HT1080 (cell line): ENCODE measurements around the gene KCNH3. TPM values are rescaled to one million over a fixed set of nuclear protein-coding genes. Genes with fewer than 3 reads are reported as not detected.
"Not testable (repeated sequence)": the region's sequence is repeated elsewhere in the genome, so short reads cannot be mapped to it uniquely, and the experiment has no call there.

Experiments used
- DNase-seq: peaks from one replicate; pipeline ENCODE4 v3.0.0-alpha.2; 2015; ENCODE audit warnings: low read depth
- polyA plus RNA-seq, 2 experiments: library from polyadenylated mRNA; depleted of rRNA; stranded (reverse); fragments of >200 nt; gene quantifications; 2 replicates each; pipeline ENCODE4 v1.2.3, GENCODE V29; 2015
- total RNA-seq: library from RNA; depleted of rRNA; stranded (reverse); fragments of >200 nt; shearing (Covaris generic); gene quantifications from 2 replicates; pipeline ENCODE4 v1.2.3, GENCODE V29; 2014; rRNA removed

KCNH3 gene
- total RNA-seq = 4.7 and 5.2 TPM in 2 replicates
- 4.5 and 4.8 TPM in 2 replicates for polyA plus RNA-seq (2015; cell fraction: cytosol; rRNA removed)
- 6.8 and 7.4 TPM in 2 replicates for polyA plus RNA-seq (2015; cell fraction: nucleus; rRNA removed)

DNA sequence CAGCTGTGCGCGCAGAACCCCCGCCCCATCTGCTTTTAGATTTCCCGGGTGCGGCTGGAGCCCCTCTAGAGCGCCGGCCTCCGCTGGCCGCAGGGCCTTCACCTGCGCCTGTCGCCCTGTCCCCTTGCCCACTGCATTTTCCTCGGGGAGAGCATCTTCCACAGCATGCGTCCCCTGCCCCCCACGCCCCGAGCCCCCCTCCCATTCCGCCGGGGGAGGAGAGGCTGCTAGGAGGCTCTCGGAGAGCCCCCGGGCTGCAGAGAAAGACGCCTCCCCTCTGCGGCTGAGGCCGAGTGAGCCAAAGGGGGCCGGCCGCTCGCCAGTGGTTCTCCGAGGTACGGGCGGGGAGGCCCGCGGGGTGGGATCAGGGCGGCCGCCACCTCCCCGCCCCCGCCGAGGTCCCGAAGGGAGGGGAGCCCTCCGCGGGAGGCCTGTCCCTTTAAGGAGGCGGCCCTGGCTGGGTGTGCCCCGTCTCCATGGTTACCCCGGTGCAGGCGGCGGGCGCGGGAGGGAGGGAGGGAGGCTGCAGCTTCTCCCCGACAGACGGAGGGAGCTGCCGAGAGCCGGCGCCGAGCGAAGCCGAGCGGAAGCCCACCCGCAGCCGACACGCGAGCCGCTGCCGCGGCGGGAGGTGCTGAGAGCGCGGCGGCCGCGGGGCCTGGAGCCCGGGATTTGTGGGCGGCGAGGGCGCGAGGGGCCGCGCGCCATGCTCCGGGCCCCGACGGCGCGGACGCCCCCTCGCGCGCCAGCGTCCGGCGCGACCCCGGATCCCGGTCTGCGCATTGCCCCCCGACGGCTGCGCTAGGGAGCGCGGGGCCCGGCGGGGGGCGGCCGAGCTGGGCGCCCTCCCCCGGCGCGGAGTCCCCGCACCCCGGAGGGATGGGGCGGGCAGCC is at the start of gene KCNH3:
KCNH3 (plus strand) TSS at position 521 of the 894 bp plus-strand sequence. CDS start 387 bp downstream, outside the sequence.
- DNase-seq = peak; percentile 63

GRCh38 chr12:49489154-49489553 is 49.7 kb upstream of the KCNH3 start:
- DNase-seq = no peak

- peak; percentile 95 for DNase-seq
Observed at GRCh38 chr12:49489720-49490119, 49.1 kb upstream of the KCNH3 start.

- DNase-seq = no peak
Observed at GRCh38 chr12:49491823-49492222, 47.0 kb upstream of the KCNH3 start.

DNA sequence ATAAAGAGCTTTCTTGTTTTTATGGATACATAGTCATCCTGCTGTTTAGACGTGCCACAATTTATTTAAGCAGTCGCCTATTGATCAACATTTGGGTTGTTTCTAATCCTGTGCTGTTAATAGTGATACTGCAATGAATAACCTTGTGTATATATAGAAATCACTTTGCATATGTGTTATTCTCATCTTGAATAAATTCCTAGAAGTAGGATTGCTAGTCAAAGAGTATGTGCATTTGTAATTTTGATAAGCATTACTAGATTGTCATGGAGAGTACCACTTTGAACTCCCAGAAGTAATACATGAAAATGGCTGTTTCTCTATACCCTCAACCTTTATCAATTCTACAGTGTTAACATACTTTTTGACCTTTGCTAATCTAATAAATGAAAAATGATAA is 44.9 kb upstream of the KCNH3 start:
- DNase-seq = no peak

GRCh38 chr12:49496417-49497360 is 42.1 kb upstream of the KCNH3 start:
- no peak for DNase-seq

- no peak for DNase-seq
Observed at GRCh38 chr12:49501895-49502294, 36.9 kb upstream of the KCNH3 start.

- DNase-seq = no peak
Observed at GRCh38 chr12:49502590-49502989, 36.2 kb upstream of the KCNH3 start.

- peak; percentile 85 for DNase-seq
Observed at GRCh38 chr12:49503674-49504180, 35.1 kb upstream of the KCNH3 start.

GRCh38 chr12:49505672-49506071 is 33.2 kb upstream of the KCNH3 start:
- no peak for DNase-seq

DNA sequence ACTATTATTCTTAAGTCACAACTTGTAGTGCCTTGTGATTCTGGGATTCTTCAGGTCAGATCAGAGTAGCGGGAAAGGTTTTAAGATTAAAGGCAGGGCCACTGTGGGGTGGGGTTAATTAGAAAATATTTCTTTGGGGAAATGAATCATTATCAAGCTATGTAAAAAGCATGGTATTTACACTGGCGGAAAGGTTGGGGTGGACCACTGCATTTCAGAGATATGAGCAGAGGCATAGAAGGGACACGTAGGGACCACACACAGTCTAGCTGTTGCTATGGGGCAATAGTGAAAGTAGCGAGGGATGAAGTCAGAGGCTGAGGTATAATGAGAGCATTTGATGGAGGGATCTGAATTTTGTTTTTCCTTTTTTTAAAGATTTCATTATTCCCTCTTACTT is 31.7 kb upstream of the KCNH3 start:
- peak; percentile 91 for DNase-seq

- DNase-seq = not testable (repeated sequence)
Observed at GRCh38 chr12:49509681-49510080, 29.1 kb upstream of the KCNH3 start.

GRCh38 chr12:49511410-49511809 is 27.4 kb upstream of the KCNH3 start:
- no peak for DNase-seq

DNA sequence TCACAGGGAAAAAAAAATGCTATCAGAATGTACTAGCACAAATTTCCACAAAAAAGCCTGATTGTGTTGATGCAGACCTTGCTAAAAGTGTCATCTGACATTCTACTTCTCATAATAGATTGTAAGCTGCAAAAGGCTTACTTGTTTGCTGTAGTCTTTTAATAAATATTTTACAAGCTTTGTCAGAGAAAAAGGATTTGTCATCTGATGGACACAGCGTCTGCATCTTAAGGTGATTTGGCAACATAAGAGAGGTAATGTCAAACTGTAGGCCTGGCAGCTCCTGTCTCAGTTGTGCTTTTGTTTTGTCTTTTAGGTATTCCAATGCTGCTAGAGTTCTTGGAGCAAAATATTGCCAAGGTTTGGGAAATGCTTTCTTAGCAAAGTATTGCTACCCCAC is 26.3 kb upstream of the KCNH3 start:
- DNase-seq = no peak

DNA sequence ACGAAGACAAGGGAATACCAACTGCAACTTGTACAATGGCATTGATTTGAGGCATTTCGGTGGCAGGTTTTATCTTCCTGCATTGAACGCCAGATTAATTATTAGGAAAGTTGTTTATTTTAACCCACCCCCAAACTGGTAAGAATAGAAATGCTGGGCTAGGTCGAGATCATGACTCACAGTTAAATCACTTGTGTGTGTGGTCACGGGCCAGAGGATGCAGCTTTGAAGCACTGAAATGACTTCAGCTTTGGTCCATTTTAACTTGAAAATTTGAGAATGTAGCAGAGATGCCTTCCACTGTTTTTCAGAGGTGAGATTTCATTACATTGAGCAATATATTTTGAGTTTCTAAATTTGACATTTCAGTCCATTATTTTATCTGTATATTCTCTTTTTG is 23.6 kb upstream of the KCNH3 start:
- DNase-seq = peak; percentile 81

DNA sequence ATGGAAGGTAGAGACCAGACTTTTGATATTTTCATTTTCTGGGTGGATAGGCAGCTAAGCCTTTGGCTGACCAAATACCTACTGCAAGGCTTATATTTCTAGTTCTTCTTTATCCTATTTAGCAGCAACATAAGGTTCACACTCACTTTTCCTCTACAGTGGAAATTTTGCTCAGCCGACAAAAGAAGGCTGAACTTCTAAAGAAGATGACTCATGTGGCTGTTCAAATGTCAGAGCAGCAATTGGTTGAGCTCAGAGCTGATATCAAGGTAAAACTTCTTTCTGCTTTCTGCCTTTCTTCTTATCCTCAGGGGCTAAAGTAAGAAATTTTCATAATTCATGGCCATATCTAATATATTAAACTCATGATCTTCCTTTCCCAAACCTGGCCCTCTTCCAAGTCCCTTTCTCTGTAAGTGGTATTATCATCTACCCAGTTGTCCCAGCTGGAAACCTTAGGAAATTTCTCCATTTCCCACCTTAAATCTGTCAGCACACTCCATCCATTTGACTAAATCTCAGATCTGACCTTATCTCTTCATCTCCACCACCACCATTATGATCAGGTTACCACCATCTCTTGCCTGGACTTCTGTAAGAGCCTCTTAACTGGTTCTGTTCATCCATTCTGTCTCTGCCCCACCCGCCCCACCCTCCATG is 19.8 kb upstream of the KCNH3 start:
- DNase-seq = peak; percentile 53

GRCh38 chr12:49519574-49519936 is 19.3 kb upstream of the KCNH3 start:
- DNase-seq = no peak

DNA sequence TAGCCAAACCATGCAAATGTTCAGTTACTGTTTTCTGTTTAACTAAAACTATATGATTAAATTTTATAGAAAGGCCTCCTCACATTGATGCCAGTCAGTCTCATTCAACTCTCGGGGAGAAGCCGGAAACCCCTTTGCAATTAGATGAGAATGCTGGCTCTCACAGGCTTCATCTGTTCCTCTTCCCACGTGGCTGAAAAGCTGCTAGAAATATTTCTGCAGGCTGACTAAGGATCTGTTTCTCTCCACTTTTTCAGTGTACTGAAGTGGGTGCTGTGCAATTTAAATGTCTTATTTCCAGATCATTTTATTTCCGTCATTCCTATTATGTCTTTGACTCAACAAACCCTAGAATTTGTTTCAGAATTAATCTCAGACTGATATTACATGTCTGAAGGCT is 17.4 kb upstream of the KCNH3 start:
- no peak for DNase-seq

DNA sequence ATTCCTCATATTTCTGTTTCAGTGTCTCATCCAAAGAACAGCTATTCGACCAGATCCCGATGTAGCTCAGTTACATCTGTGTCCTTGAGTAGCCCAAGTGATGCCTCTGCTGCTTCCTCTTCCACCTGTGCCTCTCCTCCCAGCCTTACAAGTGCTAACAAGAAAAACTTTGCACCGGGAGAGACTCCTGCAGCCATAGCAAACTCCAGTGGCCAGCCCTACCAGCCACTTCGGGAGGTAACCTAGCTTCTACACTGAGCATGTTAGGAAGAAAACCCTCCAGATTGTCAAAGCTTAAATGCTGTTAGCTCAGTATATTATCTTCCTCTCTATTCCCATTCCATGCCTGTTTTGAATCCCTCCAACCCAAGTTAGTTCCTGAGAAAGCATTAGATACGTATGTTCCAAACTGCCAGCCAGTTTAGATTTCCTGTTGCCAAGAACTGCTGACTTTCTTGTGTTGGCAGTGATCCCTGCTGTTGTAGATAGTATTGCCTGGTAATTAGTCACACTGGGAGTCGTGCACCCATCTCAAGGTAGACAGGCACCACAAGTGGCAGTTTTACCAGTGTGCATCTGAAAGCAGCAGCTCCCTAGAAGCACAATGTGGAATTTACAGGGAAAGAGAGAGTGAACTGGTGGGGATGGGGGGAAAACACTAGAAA is 14.0 kb upstream of the KCNH3 start:
- DNase-seq = no peak

- no peak for DNase-seq
Observed at GRCh38 chr12:49525942-49526341, 12.9 kb upstream of the KCNH3 start.
